ENCODE data around the gene TPSB2.

GRCh38 chr16:1189455-1189854, 40.5 kb downstream of the TPSB2 start:
- TF ChIP-seq GATA3 (IDR thresholded peaks at IDR 0.05; ENCODE audit: low read depth, low read length) = no peak
- TF ChIP-seq GATA2 (IDR thresholded peaks at IDR 0.05; ENCODE audit: low read depth, low read length) = no peak

Data from SH-SY5Y (cell line).